H1 (cell line): ENCODE data around the gene B9D1. TPM values are rescaled to one million over a fixed set of nuclear protein-coding genes. Genes with fewer than 3 reads are reported as not detected.

Experiments
- CTCF ChIA-PET: fragments of 300-600 bp; sonication (Branson Sonifier 250); formaldehyde crosslinking; loops from one replicate; lab custom pipeline; 2021; ENCODE audit not compliant: partially characterized antibody; lab: Charles Lee
- POLR2A ChIA-PET: fragments of 300-600 bp; sonication (Branson Sonifier 250); formaldehyde crosslinking; loops from one replicate; lab custom pipeline; 2021; ENCODE audit warnings: inconsistent platforms; ENCODE audit not compliant: partially characterized antibody; lab: Charles Lee
- DNase-seq, 2 experiments: peaks; one replicate each; pipeline versions ENCODE4 v3.0.0 to v3.0.0-alpha.2; 2010 to 2022; ENCODE audit warnings: low spot score in 2 of 2, low read depth in 1 of 2, mixed read lengths in 1 of 2
- FAIRE-seq: peaks from 2 replicates; lab custom pipeline; 2011; peaks lifted over from hg19 to GRCh38; lab: Jason Lieb, UNC
- H2AFZ ChIP-seq: 2 replicates; pipeline ENCODE4 v1.8.1; 2012; ENCODE audit warnings: low read length, inconsistent platforms
- H2AK5ac ChIP-seq: 2 replicates; pipeline ENCODE4 v1.6.1; 2013; ENCODE audit warnings: low read depth, low read length
- H2BK120ac ChIP-seq: replicated peaks from 2 replicates; pipeline ENCODE3; 2013; ENCODE audit warnings: low read depth, low read length, inconsistent platforms
- H2BK12ac ChIP-seq: 2 replicates; pipeline ENCODE4 v1.6.1; 2013; ENCODE audit warnings: low read depth, low read length
- H2BK15ac ChIP-seq: 2 replicates; pipeline ENCODE4 v1.6.1; 2013; ENCODE audit warnings: low read length
- H2BK20ac ChIP-seq: 2 replicates; pipeline ENCODE4 v1.6.1; 2013; ENCODE audit warnings: low read length
- H2BK5ac ChIP-seq: 2 replicates; pipeline ENCODE4 v1.6.1; 2013; ENCODE audit warnings: low read depth, low read length
- H3K14ac ChIP-seq: 2 replicates; pipeline ENCODE4 v1.6.1; 2013; ENCODE audit warnings: inconsistent platforms; ENCODE audit not compliant: insufficient read length
- H3K18ac ChIP-seq: 2 replicates; pipeline ENCODE4 v1.6.1; 2013; ENCODE audit warnings: low read length; ENCODE audit errors: extremely low read depth
- H3K23ac ChIP-seq: 2 replicates; pipeline ENCODE4 v1.6.1; 2013; ENCODE audit warnings: inconsistent platforms; ENCODE audit not compliant: insufficient read length
- H3K23me2 ChIP-seq: 2 replicates; pipeline ENCODE4 v1.6.1; 2013; ENCODE audit warnings: low read depth, low read length
- H3K27ac ChIP-seq: 2 replicates; pipeline ENCODE4 v1.6.1; 2011; ENCODE audit warnings: low read depth, low read length, inconsistent platforms
- H3K27me3 ChIP-seq, 4 experiments: replicated peaks in 1 of 4; 1 replicate in 1 of 4; 2 replicates in 3 of 4; pipeline versions ENCODE4 v1.6.1 to v1.8.1; 2011 to 2013; ENCODE audit warnings: low read length in 3 of 4, mild to moderate bottlenecking in 3 of 4, inconsistent platforms in 2 of 4, mixed read lengths in 2 of 4, moderate library complexity in 1 of 4; ENCODE audit not compliant: control insufficient read depth in 3 of 4, insufficient read depth in 3 of 4; ENCODE audit errors: extremely low read depth in 1 of 4
- H3K36me3 ChIP-seq, 4 experiments: 2 replicates each; pipeline versions ENCODE4 v1.6.1 to v1.8.1; 2011 to 2013; ENCODE audit warnings: mild to moderate bottlenecking in 4 of 4, low read length in 3 of 4, moderate library complexity in 2 of 4, control low read depth in 1 of 4, inconsistent platforms in 1 of 4; ENCODE audit not compliant: insufficient read depth in 4 of 4, control insufficient read depth in 2 of 4
- H3K4ac ChIP-seq: replicated peaks from 2 replicates; pipeline ENCODE3; 2013; ENCODE audit warnings: low read length, low read depth, mixed read lengths, inconsistent platforms; ENCODE audit not compliant: insufficient read length
- H3K4me1 ChIP-seq, 4 experiments: replicated peaks in 1 of 4; 1 replicate in 1 of 4; 2 replicates in 3 of 4; pipeline versions ENCODE4 v1.6.1 to v1.8.1; 2011 to 2013; ENCODE audit warnings: low read length in 3 of 4, inconsistent platforms in 2 of 4, mixed read lengths in 1 of 4; ENCODE audit not compliant: insufficient read depth in 4 of 4, control insufficient read depth in 3 of 4
- H3K4me2 ChIP-seq, 2 experiments: 2 replicates each; pipeline versions ENCODE4 v1.6.1 to v1.8.1; 2011 to 2013; ENCODE audit warnings: low read depth in 2 of 2, low read length in 2 of 2, control low read depth in 1 of 2, inconsistent platforms in 1 of 2, mild to moderate bottlenecking in 1 of 2; ENCODE audit not compliant: insufficient read depth in 1 of 2
- H3K4me3 ChIP-seq, 4 experiments: fragments of 200-600, 300-600 bp in 1 of 4; sonication (generic), shearing (Covaris generic), sonication (Bioruptor Twin) in 1 of 4; 2 replicates each; pipeline versions ENCODE4 v1.5.1 to v1.8.1; 2011 to 2016; ENCODE audit warnings: low read length in 4 of 4, low read depth in 3 of 4, control low read depth in 2 of 4, inconsistent platforms in 2 of 4, mild to moderate bottlenecking in 2 of 4, mixed read lengths in 1 of 4, moderate library complexity in 1 of 4; ENCODE audit not compliant: insufficient read depth in 2 of 4; ENCODE audit errors: extremely low read depth in 1 of 4
- H3K56ac ChIP-seq: replicated peaks from 2 replicates; pipeline ENCODE3; 2013; ENCODE audit warnings: low read depth, mild to moderate bottlenecking, mixed read lengths, low read length, inconsistent platforms; ENCODE audit not compliant: insufficient read length
- H3K79me1 ChIP-seq: 2 replicates; pipeline ENCODE4 v1.6.1; 2013; ENCODE audit warnings: low read depth, low read length, control low read depth
- H3K79me2 ChIP-seq, 2 experiments: 2 replicates each; pipeline versions ENCODE4 v1.6.1 to v1.8.1; 2012 to 2013; ENCODE audit warnings: low read length in 2 of 2, mild to moderate bottlenecking in 2 of 2, inconsistent platforms in 1 of 2; ENCODE audit not compliant: insufficient read depth in 2 of 2, control insufficient read depth in 1 of 2
- H3K9ac ChIP-seq, 4 experiments: replicated peaks in 1 of 4; 1 replicate in 1 of 4; 2 replicates in 3 of 4; pipeline versions ENCODE4 v1.6.1 to v1.8.1; 2011 to 2013; ENCODE audit warnings: low read depth in 3 of 4, low read length in 3 of 4, control low read depth in 2 of 4, mild to moderate bottlenecking in 2 of 4, moderate library complexity in 2 of 4, inconsistent platforms in 1 of 4; ENCODE audit errors: extremely low read depth in 1 of 4
- H3K9me3 ChIP-seq, 2 experiments: 2 replicates each; pipeline versions ENCODE4 v1.6.1 to v1.8.1; 2012 to 2013; ENCODE audit warnings: mild to moderate bottlenecking in 2 of 2, moderate library complexity in 2 of 2, control low read depth in 1 of 2, inconsistent platforms in 1 of 2, low read depth in 1 of 2, low read length in 1 of 2, mixed read lengths in 1 of 2; ENCODE audit not compliant: insufficient read depth in 2 of 2
- H4K20me1 ChIP-seq, 2 experiments: replicated peaks in 1 of 2; 2 replicates each; pipeline versions ENCODE3 to v1.8.1; 2011 to 2013; ENCODE audit warnings: inconsistent platforms in 2 of 2, low read length in 2 of 2, mild to moderate bottlenecking in 1 of 2; ENCODE audit not compliant: insufficient read depth in 2 of 2, control insufficient read depth in 1 of 2
- H4K5ac ChIP-seq: 2 replicates; pipeline ENCODE4 v1.6.1; 2013; ENCODE audit warnings: low read length, low read depth, mixed read lengths, inconsistent platforms; ENCODE audit not compliant: insufficient read length
- H4K8ac ChIP-seq: 2 replicates; pipeline ENCODE4 v1.8.0; 2013; ENCODE audit warnings: mild to moderate bottlenecking, moderate library complexity, low read length, inconsistent platforms; ENCODE audit not compliant: insufficient read depth; ENCODE audit errors: extremely low read depth
- H4K91ac ChIP-seq: replicated peaks from 2 replicates; pipeline ENCODE3; 2013; ENCODE audit warnings: low read length, mixed read lengths, inconsistent platforms; ENCODE audit not compliant: insufficient read length
- CBX5 ChIP-seq: fragments of 300-800, 300-1000 bp; sonication (generic); IDR thresholded peaks from 2 replicates; pipeline ENCODE4 v1.7.1; 2016; ENCODE audit warnings: antibody characterized with exemption, low read length, low read depth
- CHD2 ChIP-seq: IDR thresholded peaks from 2 replicates; pipeline ENCODE4 v1.6.1; 2012; ENCODE audit warnings: low read length, improper control_type of control experiment
- CTBP2 ChIP-seq: IDR thresholded peaks from 2 replicates; pipeline ENCODE4 v1.7.0; 2011; ENCODE audit warnings: borderline replicate concordance, mild to moderate bottlenecking, moderate library complexity, mixed read lengths, low read length; ENCODE audit not compliant: insufficient read depth, insufficient read length
- EP300 ChIP-seq, 2 experiments: IDR thresholded peaks; 1 replicate in 1 of 2; 2 replicates in 1 of 2; pipeline ENCODE4 v1.6.1; 2011 to 2012; ENCODE audit warnings: low read depth in 2 of 2, low read length in 2 of 2, mild to moderate bottlenecking in 2 of 2, borderline replicate concordance in 1 of 2, inconsistent platforms in 1 of 2, moderate library complexity in 1 of 2
- EZH2 ChIP-seq: fragments of 200-600 bp; sonication (generic); IDR thresholded peaks from 2 replicates; pipeline ENCODE4 v1.7.1; 2012; ENCODE audit warnings: low read depth, mild to moderate bottlenecking, moderate library complexity, low read length, inconsistent platforms; ENCODE audit not compliant: severe bottlenecking
- POLR2AphosphoS5 ChIP-seq: IDR thresholded peaks from 2 replicates; pipeline ENCODE4 v1.6.1; 2011; ENCODE audit warnings: low read depth, low read length
- RFX5 ChIP-seq: IDR thresholded peaks from 2 replicates; pipeline ENCODE4 v1.6.1; 2011; ENCODE audit warnings: low read depth, low read length, improper control_type of control experiment, borderline replicate concordance
- RXRA ChIP-seq: IDR thresholded peaks from 2 replicates; pipeline ENCODE4 v1.6.1; 2011; ENCODE audit warnings: low read depth, mild to moderate bottlenecking, low read length, moderate library complexity; ENCODE audit not compliant: insufficient read depth
- SP2 ChIP-seq: IDR thresholded peaks from 2 replicates; pipeline ENCODE4 v1.6.1; 2012; ENCODE audit warnings: mild to moderate bottlenecking, low read length, inconsistent platforms
- SP4 ChIP-seq: IDR thresholded peaks from 2 replicates; pipeline ENCODE4 v1.6.1; 2012; ENCODE audit warnings: low read length, inconsistent platforms
- SUZ12 ChIP-seq: fragments of 200-600 bp; sonication (generic); IDR thresholded peaks from 2 replicates; pipeline ENCODE4 v1.6.1; 2012; ENCODE audit warnings: mild to moderate bottlenecking, inconsistent platforms, low read length, moderate library complexity, mixed read lengths
- TAF7 ChIP-seq: optimal IDR thresholded peaks from 2 replicates; pipeline ENCODE3; 2011; ENCODE audit warnings: low read depth, mild to moderate bottlenecking, inconsistent platforms, low read length, moderate library complexity, borderline replicate concordance
- WGBS, 2 experiments: shearing (Covaris generic) in 1 of 2; methylation state at CpG; one replicate each; pipeline versions ENCODE4 v1.1.6 to v1.1.7; 2013 to 2015; ENCODE audit warnings: low lambda C conversion rate in 2 of 2, mixed read lengths in 2 of 2, inconsistent platforms in 1 of 2, low coverage in 1 of 2, missing lambda C conversion rate in 1 of 2; ENCODE audit not compliant: insufficient replicate concordance in 2 of 2, insufficient coverage in 1 of 2, insufficient read length in 1 of 2; ENCODE audit errors: extremely low coverage in 1 of 2, missing lambda C conversion rate in 1 of 2; 5-methylcytosine and 5-hydroxymethylcytosine counted together
- polyA plus RNA-seq, 7 experiments: library from polyadenylated mRNA; depleted of rRNA in 3 of 7; stranded (reverse) in 5 of 7; unstranded in 2 of 7; fragments of >200 nt in 5 of 7; fragments of 200-250 nt in 2 of 7; gene quantifications; 1 replicate in 5 of 7; 2 replicates in 1 of 7; 4 replicates in 1 of 7; pipeline versions ENCODE4 v1.2.1 to v1.2.3, GENCODE V29; 2011 to 2013; ENCODE audit warnings: missing spikeins in 2 of 7, mixed read lengths in 2 of 7
- total RNA-seq: library from RNA; stranded (reverse); fragmentation: NEBNext Ultra II Directional; extraction: Animal tissue kit (Norgen Biotek cat#: 25700); gene quantifications from 2 replicates; pipeline ENCODE4 v1.2.1, GENCODE V29; 2021

B9D1 gene
- total and polyA plus RNA-seq, 2 of the 8 experiments (the other 6 are each of a cell fraction or from before 2014, with no cell fraction given): 24.6 to 65.7 TPM

GRCh38 chr17:19344311-19345066 is 18.0 kb downstream of the B9D1 start:
- no peaks in the 10 kb centered on the region for H3K79me1 ChIP-seq
- H3K4ac ChIP-seq: no peak overlapping the region
- H2BK120ac ChIP-seq: no peak overlapping the region
- no peak overlapping the region for H3K23ac ChIP-seq
- H3K4me1 ChIP-seq: peaks cover 0 to 11% (median 3%) of the 10 kb centered on the region in 4 experiments; a peak in 5 of 7 replicates
- no peak overlapping the region for H3K27ac ChIP-seq
- H3K79me2 ChIP-seq: no peaks in the 10 kb centered on the region
- H3K4me3 ChIP-seq: no peak overlapping the region
- no peak overlapping the region for H2AFZ ChIP-seq
- no peak overlapping the region for H4K91ac ChIP-seq
- ChIA-PET CTCF (interaction anchor here (0.6 to 9.8 kb wide), 5 partner anchors 11 to 375 kb away, joined by 3 to 70 read pairs (median 3); no protein-coding TSS in a partner anchor), POLR2A (interaction anchor here (0.9 to 1.5 kb wide), 2 partner anchors 11 to 13 kb away, joined by 3 to 6 read pairs; no protein-coding TSS in a partner anchor)
- H3K14ac ChIP-seq: no peak overlapping the region
- H2BK20ac ChIP-seq: no peak overlapping the region
- H2BK15ac ChIP-seq: no peak overlapping the region
- no peak overlapping the region for H3K9ac ChIP-seq
- no peaks in the 10 kb centered on the region for H3K9me3 ChIP-seq
- H2BK5ac ChIP-seq: no peak overlapping the region
- DNase-seq (no peak), FAIRE-seq (no peak)
- H3K4me2 ChIP-seq: no peak overlapping the region
- H2BK12ac ChIP-seq: no peak overlapping the region
- 94% methylated on average over 39 of the region's 40 CpGs; no CpG with 5 or more reads in 1 of the 2 experiments for WGBS, 2 experiments
- H3K23me2 ChIP-seq: no peaks in the 10 kb centered on the region
- no peak overlapping the region for H4K5ac ChIP-seq
- H4K8ac ChIP-seq: no peak overlapping the region; the same call in 1 of the 2 replicates
- peaks cover 0 to 5% (median 2%) of the 10 kb centered on the region in 4 experiments; a peak in 2 of 8 replicates for H3K36me3 ChIP-seq
- H3K18ac ChIP-seq: no peak overlapping the region
- H2AK5ac ChIP-seq: no peak overlapping the region
- no peaks in the 10 kb centered on the region for H3K27me3 ChIP-seq
- H4K20me1 ChIP-seq: peaks cover 0 to 1% of the 10 kb centered on the region in 2 experiments
- no peak overlapping the region for H3K56ac ChIP-seq
- TF ChIP-seq EP300 (IDR thresholded peaks at IDR 0.05; ENCODE audit: borderline replicate concordance in 1 of 2, low read depth in 2 of 2, low read length in 2 of 2): no peak
- TF ChIP-seq SP4: no peak
- TF ChIP-seq RXRA: no peak
- TF ChIP-seq CHD2: no peak
- TF ChIP-seq POLR2AphosphoS5: no peak
- no peak for TF ChIP-seq TAF7
- no peak for TF ChIP-seq EZH2
- TF ChIP-seq CTBP2: no peak
- TF ChIP-seq SP2: no peak
- TF ChIP-seq CBX5: no peak
- no peak for TF ChIP-seq RFX5
- TF ChIP-seq SUZ12: no peak
